H1 (cell line): Measurements from ENCODE around the gene RABL6. TPM values are rescaled to one million over a fixed set of nuclear protein-coding genes. Genes with fewer than 3 reads are reported as not detected.

Source experiments
- CTCF ChIA-PET: fragments of 300-600 bp; sonication (Branson Sonifier 250); formaldehyde crosslinking; loops from one replicate; lab custom pipeline; 2021; ENCODE audit not compliant: partially characterized antibody; lab: Charles Lee
- POLR2A ChIA-PET: fragments of 300-600 bp; sonication (Branson Sonifier 250); formaldehyde crosslinking; loops from one replicate; lab custom pipeline; 2021; ENCODE audit warnings: inconsistent platforms; ENCODE audit not compliant: partially characterized antibody; lab: Charles Lee
- DNase-seq, 2 experiments: peaks; one replicate each; pipeline versions ENCODE4 v3.0.0 to v3.0.0-alpha.2; 2010 to 2022; ENCODE audit warnings: low spot score in 2 of 2, low read depth in 1 of 2, mixed read lengths in 1 of 2
- FAIRE-seq: peaks from 2 replicates; lab custom pipeline; 2011; peaks lifted over from hg19 to GRCh38; lab: Jason Lieb, UNC
- H2AFZ ChIP-seq: 2 replicates; pipeline ENCODE4 v1.8.1; 2012; ENCODE audit warnings: low read length, inconsistent platforms
- H2AK5ac ChIP-seq: 2 replicates; pipeline ENCODE4 v1.6.1; 2013; ENCODE audit warnings: low read depth, low read length
- H2BK120ac ChIP-seq: replicated peaks from 2 replicates; pipeline ENCODE3; 2013; ENCODE audit warnings: low read depth, low read length, inconsistent platforms
- H2BK12ac ChIP-seq: 2 replicates; pipeline ENCODE4 v1.6.1; 2013; ENCODE audit warnings: low read depth, low read length
- H2BK15ac ChIP-seq: 2 replicates; pipeline ENCODE4 v1.6.1; 2013; ENCODE audit warnings: low read length
- H2BK20ac ChIP-seq: 2 replicates; pipeline ENCODE4 v1.6.1; 2013; ENCODE audit warnings: low read length
- H2BK5ac ChIP-seq: 2 replicates; pipeline ENCODE4 v1.6.1; 2013; ENCODE audit warnings: low read depth, low read length
- H3K14ac ChIP-seq: 2 replicates; pipeline ENCODE4 v1.6.1; 2013; ENCODE audit warnings: inconsistent platforms; ENCODE audit not compliant: insufficient read length
- H3K18ac ChIP-seq: 2 replicates; pipeline ENCODE4 v1.6.1; 2013; ENCODE audit warnings: low read length; ENCODE audit errors: extremely low read depth
- H3K23ac ChIP-seq: 2 replicates; pipeline ENCODE4 v1.6.1; 2013; ENCODE audit warnings: inconsistent platforms; ENCODE audit not compliant: insufficient read length
- H3K23me2 ChIP-seq: 2 replicates; pipeline ENCODE4 v1.6.1; 2013; ENCODE audit warnings: low read depth, low read length
- H3K27ac ChIP-seq: 2 replicates; pipeline ENCODE4 v1.6.1; 2011; ENCODE audit warnings: low read depth, low read length, inconsistent platforms
- H3K27me3 ChIP-seq, 4 experiments: replicated peaks in 1 of 4; 1 replicate in 1 of 4; 2 replicates in 3 of 4; pipeline versions ENCODE4 v1.6.1 to v1.8.1; 2011 to 2013; ENCODE audit warnings: low read length in 3 of 4, mild to moderate bottlenecking in 3 of 4, inconsistent platforms in 2 of 4, mixed read lengths in 2 of 4, moderate library complexity in 1 of 4; ENCODE audit not compliant: control insufficient read depth in 3 of 4, insufficient read depth in 3 of 4; ENCODE audit errors: extremely low read depth in 1 of 4
- H3K36me3 ChIP-seq, 4 experiments: 2 replicates each; pipeline versions ENCODE4 v1.6.1 to v1.8.1; 2011 to 2013; ENCODE audit warnings: mild to moderate bottlenecking in 4 of 4, low read length in 3 of 4, moderate library complexity in 2 of 4, control low read depth in 1 of 4, inconsistent platforms in 1 of 4; ENCODE audit not compliant: insufficient read depth in 4 of 4, control insufficient read depth in 2 of 4
- H3K4ac ChIP-seq: replicated peaks from 2 replicates; pipeline ENCODE3; 2013; ENCODE audit warnings: low read length, low read depth, mixed read lengths, inconsistent platforms; ENCODE audit not compliant: insufficient read length
- H3K4me1 ChIP-seq, 4 experiments: replicated peaks in 1 of 4; 1 replicate in 1 of 4; 2 replicates in 3 of 4; pipeline versions ENCODE4 v1.6.1 to v1.8.1; 2011 to 2013; ENCODE audit warnings: low read length in 3 of 4, inconsistent platforms in 2 of 4, mixed read lengths in 1 of 4; ENCODE audit not compliant: insufficient read depth in 4 of 4, control insufficient read depth in 3 of 4
- H3K4me2 ChIP-seq, 2 experiments: 2 replicates each; pipeline versions ENCODE4 v1.6.1 to v1.8.1; 2011 to 2013; ENCODE audit warnings: low read depth in 2 of 2, low read length in 2 of 2, control low read depth in 1 of 2, inconsistent platforms in 1 of 2, mild to moderate bottlenecking in 1 of 2; ENCODE audit not compliant: insufficient read depth in 1 of 2
- H3K4me3 ChIP-seq, 4 experiments: fragments of 200-600, 300-600 bp in 1 of 4; sonication (generic), shearing (Covaris generic), sonication (Bioruptor Twin) in 1 of 4; 2 replicates each; pipeline versions ENCODE4 v1.5.1 to v1.8.1; 2011 to 2016; ENCODE audit warnings: low read length in 4 of 4, low read depth in 3 of 4, control low read depth in 2 of 4, inconsistent platforms in 2 of 4, mild to moderate bottlenecking in 2 of 4, mixed read lengths in 1 of 4, moderate library complexity in 1 of 4; ENCODE audit not compliant: insufficient read depth in 2 of 4; ENCODE audit errors: extremely low read depth in 1 of 4
- H3K56ac ChIP-seq: replicated peaks from 2 replicates; pipeline ENCODE3; 2013; ENCODE audit warnings: low read depth, mild to moderate bottlenecking, mixed read lengths, low read length, inconsistent platforms; ENCODE audit not compliant: insufficient read length
- H3K79me1 ChIP-seq: 2 replicates; pipeline ENCODE4 v1.6.1; 2013; ENCODE audit warnings: low read depth, low read length, control low read depth
- H3K79me2 ChIP-seq, 2 experiments: 2 replicates each; pipeline versions ENCODE4 v1.6.1 to v1.8.1; 2012 to 2013; ENCODE audit warnings: low read length in 2 of 2, mild to moderate bottlenecking in 2 of 2, inconsistent platforms in 1 of 2; ENCODE audit not compliant: insufficient read depth in 2 of 2, control insufficient read depth in 1 of 2
- H3K9ac ChIP-seq, 4 experiments: replicated peaks in 1 of 4; 1 replicate in 1 of 4; 2 replicates in 3 of 4; pipeline versions ENCODE4 v1.6.1 to v1.8.1; 2011 to 2013; ENCODE audit warnings: low read depth in 3 of 4, low read length in 3 of 4, control low read depth in 2 of 4, mild to moderate bottlenecking in 2 of 4, moderate library complexity in 2 of 4, inconsistent platforms in 1 of 4; ENCODE audit errors: extremely low read depth in 1 of 4
- H3K9me3 ChIP-seq, 2 experiments: 2 replicates each; pipeline versions ENCODE4 v1.6.1 to v1.8.1; 2012 to 2013; ENCODE audit warnings: mild to moderate bottlenecking in 2 of 2, moderate library complexity in 2 of 2, control low read depth in 1 of 2, inconsistent platforms in 1 of 2, low read depth in 1 of 2, low read length in 1 of 2, mixed read lengths in 1 of 2; ENCODE audit not compliant: insufficient read depth in 2 of 2
- H4K20me1 ChIP-seq, 2 experiments: replicated peaks in 1 of 2; 2 replicates each; pipeline versions ENCODE3 to v1.8.1; 2011 to 2013; ENCODE audit warnings: inconsistent platforms in 2 of 2, low read length in 2 of 2, mild to moderate bottlenecking in 1 of 2; ENCODE audit not compliant: insufficient read depth in 2 of 2, control insufficient read depth in 1 of 2
- H4K5ac ChIP-seq: 2 replicates; pipeline ENCODE4 v1.6.1; 2013; ENCODE audit warnings: low read length, low read depth, mixed read lengths, inconsistent platforms; ENCODE audit not compliant: insufficient read length
- H4K8ac ChIP-seq: 2 replicates; pipeline ENCODE4 v1.8.0; 2013; ENCODE audit warnings: mild to moderate bottlenecking, moderate library complexity, low read length, inconsistent platforms; ENCODE audit not compliant: insufficient read depth; ENCODE audit errors: extremely low read depth
- H4K91ac ChIP-seq: replicated peaks from 2 replicates; pipeline ENCODE3; 2013; ENCODE audit warnings: low read length, mixed read lengths, inconsistent platforms; ENCODE audit not compliant: insufficient read length
- GABPA ChIP-seq: IDR thresholded peaks from 2 replicates; pipeline ENCODE4 v1.6.1; 2011; ENCODE audit warnings: mild to moderate bottlenecking, low read length, moderate library complexity, borderline replicate concordance; ENCODE audit not compliant: insufficient read depth
- POLR2AphosphoS5 ChIP-seq: IDR thresholded peaks from 2 replicates; pipeline ENCODE4 v1.6.1; 2011; ENCODE audit warnings: low read depth, low read length
- TAF7 ChIP-seq: optimal IDR thresholded peaks from 2 replicates; pipeline ENCODE3; 2011; ENCODE audit warnings: low read depth, mild to moderate bottlenecking, inconsistent platforms, low read length, moderate library complexity, borderline replicate concordance
- WGBS, 2 experiments: shearing (Covaris generic) in 1 of 2; methylation state at CpG; one replicate each; pipeline versions ENCODE4 v1.1.6 to v1.1.7; 2013 to 2015; ENCODE audit warnings: low lambda C conversion rate in 2 of 2, mixed read lengths in 2 of 2, inconsistent platforms in 1 of 2, low coverage in 1 of 2, missing lambda C conversion rate in 1 of 2; ENCODE audit not compliant: insufficient replicate concordance in 2 of 2, insufficient coverage in 1 of 2, insufficient read length in 1 of 2; ENCODE audit errors: extremely low coverage in 1 of 2, missing lambda C conversion rate in 1 of 2; 5-methylcytosine and 5-hydroxymethylcytosine counted together
- polyA plus RNA-seq, 7 experiments: library from polyadenylated mRNA; depleted of rRNA in 3 of 7; stranded (reverse) in 5 of 7; unstranded in 2 of 7; fragments of >200 nt in 5 of 7; fragments of 200-250 nt in 2 of 7; gene quantifications; 1 replicate in 5 of 7; 2 replicates in 1 of 7; 4 replicates in 1 of 7; pipeline versions ENCODE4 v1.2.1 to v1.2.3, GENCODE V29; 2011 to 2013; ENCODE audit warnings: missing spikeins in 2 of 7, mixed read lengths in 2 of 7
- total RNA-seq: library from RNA; stranded (reverse); fragmentation: NEBNext Ultra II Directional; extraction: Animal tissue kit (Norgen Biotek cat#: 25700); gene quantifications from 2 replicates; pipeline ENCODE4 v1.2.1, GENCODE V29; 2021

The RABL6 gene
- total and polyA plus RNA-seq, 2 of the 8 experiments (the other 6 are each of a cell fraction or from before 2014, with no cell fraction given): 70.1 to 130 TPM

GRCh38 chr9:136787690-136788400 is 19.9 kb upstream of the RABL6 start:
- no peak overlapping the region for H3K27ac ChIP-seq
- ChIA-PET CTCF (interaction anchor here (0.6 to 4.3 kb wide), 20 partner anchors 8 to 814 kb away, joined by 3 to 37 read pairs (median 4); partner anchors contain the start of genes AJM1 and LCN8), POLR2A (no interaction called here)
- H3K27me3 ChIP-seq: no peaks in the 10 kb centered on the region
- H3K36me3 ChIP-seq: no peaks in the 10 kb centered on the region
- H3K79me2 ChIP-seq: no peaks in the 10 kb centered on the region
- no peak overlapping the region for H4K91ac ChIP-seq
- no peak overlapping the region; the same call in 1 of the 2 replicates for H3K18ac ChIP-seq
- no peaks in the 10 kb centered on the region for H3K9me3 ChIP-seq
- H3K79me1 ChIP-seq: no peaks in the 10 kb centered on the region
- WGBS, 2 experiments: 40% methylated on average over 21 of the region's 21 CpGs; no CpG with 5 or more reads in 1 of the 2 experiments
- no peak overlapping the region for H3K23ac ChIP-seq
- no peak overlapping the region for H2BK120ac ChIP-seq
- H4K5ac ChIP-seq: no peak overlapping the region
- no peaks in the 10 kb centered on the region; the same call in 1 of the 2 replicates for H3K23me2 ChIP-seq
- no peak overlapping the region for H2BK5ac ChIP-seq
- no peak overlapping the region for H3K56ac ChIP-seq
- no peak overlapping the region for H2BK20ac ChIP-seq
- peaks cover 0 to 7% (median 2%) of the 10 kb centered on the region in 4 experiments; a peak in 3 of 7 replicates for H3K4me1 ChIP-seq
- H3K4me2 ChIP-seq: no peak overlapping the region
- H4K20me1 ChIP-seq: peaks cover 0 to 4% of the 10 kb centered on the region in 2 experiments
- H2AFZ ChIP-seq: no peak overlapping the region
- no peak overlapping the region for H3K4me3 ChIP-seq
- no peak overlapping the region for H3K14ac ChIP-seq
- no peak for FAIRE-seq
- H2AK5ac ChIP-seq: no peak overlapping the region
- H2BK12ac ChIP-seq: no peak overlapping the region
- no peak overlapping the region for H3K4ac ChIP-seq
- no peak overlapping the region for H3K9ac ChIP-seq
- H4K8ac ChIP-seq: no peak overlapping the region
- no peak overlapping the region for H2BK15ac ChIP-seq
- DNase-seq: peak in 1 of 2 experiments; percentile 84
- TF ChIP-seq GABPA (peak; percentile 50; the same call in 1 of the 2 replicates), POLR2AphosphoS5 (no peak), TAF7 (peak; percentile 38)
